ENCODE measurements around the gene GSC2.

The GSC2 gene

DNA sequence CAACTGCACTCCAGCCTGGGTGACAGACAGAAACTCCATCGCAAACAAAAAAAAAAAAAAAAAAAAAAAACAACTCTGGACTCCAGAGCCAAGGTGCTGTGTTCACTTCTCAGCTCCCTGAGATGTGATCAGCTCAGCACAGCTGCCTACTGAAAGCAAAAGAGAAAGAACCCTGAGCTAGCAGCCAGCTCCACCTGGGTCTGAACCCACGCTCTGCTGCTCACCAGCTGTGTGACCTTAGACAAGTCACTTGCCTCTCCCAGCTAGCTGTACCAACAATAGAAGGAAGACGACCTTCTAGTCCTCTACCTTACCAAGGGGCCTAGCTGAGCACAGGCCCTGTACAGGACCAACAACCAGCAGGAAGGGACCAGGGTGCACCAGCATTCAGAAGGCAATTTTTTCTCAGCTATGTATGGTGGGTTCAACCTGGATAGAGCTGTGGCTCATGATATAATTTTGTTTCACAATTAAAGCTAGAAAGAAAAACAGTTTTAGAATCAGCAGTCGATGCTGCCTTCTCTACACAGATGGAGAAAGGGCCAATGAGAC, 31.7 kb downstream of the GSC2 start:
- DNase-seq, result no peak

DNA sequence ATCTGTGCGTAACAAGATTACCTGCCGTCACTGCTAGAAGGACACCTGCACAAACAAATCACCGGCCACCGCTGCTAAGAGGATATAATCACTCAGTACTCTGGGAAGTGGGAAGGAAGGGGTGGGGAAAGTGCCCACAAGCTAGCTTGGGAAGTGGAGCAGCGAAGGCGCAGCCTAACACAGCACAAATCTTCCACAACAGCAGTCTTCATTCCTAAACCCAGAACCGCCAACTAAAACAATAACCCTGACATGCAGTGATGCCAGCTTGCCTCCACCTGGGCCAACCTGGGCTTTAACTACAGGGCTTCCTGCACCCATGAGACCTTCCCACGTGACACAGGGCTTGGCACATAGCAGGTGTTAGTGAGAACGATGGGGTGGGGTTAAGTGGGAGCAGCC, 33.0 kb downstream of the GSC2 start:
- no peak for DNase-seq

DNA sequence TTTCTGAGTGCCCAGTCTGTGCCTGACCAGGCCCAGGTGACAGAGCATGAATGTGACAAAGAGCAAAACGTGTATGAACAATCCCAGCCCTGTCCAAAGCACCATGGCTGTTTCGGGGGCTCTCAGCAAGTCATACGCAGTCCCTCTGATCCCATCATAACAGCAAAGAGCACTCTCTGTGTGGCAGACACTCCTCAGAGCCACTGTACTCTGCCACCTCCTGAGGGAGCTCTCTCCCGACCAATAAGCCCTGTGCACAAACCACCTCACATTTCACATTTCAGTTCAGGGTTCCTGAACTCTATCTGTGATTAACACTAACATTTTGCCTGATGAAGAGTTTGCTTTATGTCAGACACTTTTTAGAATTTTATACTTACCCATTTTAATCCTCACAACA, 34.5 kb downstream of the GSC2 start:
- no peak for DNase-seq

DNA sequence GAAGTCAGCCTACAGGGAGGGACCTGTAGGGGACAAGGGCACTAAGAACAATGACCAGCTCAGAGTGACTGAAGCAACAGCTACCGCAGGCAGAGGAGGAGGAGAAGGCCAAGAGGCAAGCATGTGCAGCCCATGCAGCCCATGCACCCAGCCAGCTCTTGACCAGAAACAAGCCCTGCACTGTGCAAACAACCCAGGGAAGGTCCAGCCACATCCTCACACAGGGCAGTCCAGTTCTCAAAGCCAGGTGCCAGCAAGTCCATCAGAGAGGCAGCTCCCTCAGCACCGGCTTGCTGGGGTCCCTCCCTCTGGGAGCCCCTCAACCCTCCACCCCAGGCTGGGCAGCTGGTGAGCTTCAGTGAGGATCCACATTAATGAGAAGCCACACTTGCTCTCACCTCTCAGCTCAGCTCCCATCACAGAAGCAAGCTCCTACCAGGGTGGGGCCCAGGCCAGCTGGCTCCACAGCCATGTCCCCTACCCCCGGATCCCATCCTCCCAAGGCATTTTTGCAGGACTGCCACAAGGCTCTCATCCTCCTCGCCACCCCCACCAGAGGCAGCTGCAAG, 35.0 kb downstream of the GSC2 start:
- DNase-seq, result no peak

DNA sequence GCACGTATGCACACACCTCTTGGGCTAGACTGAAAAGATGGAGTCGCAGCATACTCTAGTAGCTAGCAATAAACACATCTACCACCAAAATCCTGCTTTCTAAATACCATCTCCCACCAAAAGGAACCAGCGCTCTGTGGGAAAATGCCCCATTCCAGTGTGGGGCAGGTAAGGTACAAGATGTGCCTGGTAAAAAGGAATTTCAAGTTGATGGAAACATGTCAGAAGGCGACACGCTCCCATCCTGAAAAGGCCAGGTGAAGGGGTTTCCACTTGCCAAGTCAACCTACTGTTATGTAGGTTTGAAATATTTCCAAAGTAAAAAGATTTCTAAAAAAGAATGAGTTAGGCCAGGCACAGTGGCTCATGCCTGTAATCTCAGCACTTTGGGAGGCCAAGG, 36.7 kb downstream of the GSC2 start:
- DNase-seq, result no peak

DNA sequence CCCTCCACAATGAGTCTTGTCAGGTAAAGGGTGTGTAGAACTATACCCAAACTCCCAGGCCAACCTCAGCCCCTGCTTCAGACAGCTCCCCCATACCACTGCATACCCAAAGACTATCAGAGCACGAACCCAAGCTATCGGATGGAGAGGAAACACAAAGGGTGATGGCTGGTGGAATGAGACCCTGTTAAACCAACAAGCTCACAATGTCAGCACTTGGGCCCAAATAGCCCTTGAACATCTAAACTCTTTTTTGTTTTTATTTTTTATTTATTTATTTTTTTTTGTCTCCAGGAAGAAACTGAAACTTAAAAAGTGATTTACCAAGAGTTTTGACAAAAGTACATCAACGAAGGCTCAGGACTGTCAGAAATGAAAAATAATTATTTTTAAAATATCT, 38.5 kb downstream of the GSC2 start:
- no peak for DNase-seq

DNA sequence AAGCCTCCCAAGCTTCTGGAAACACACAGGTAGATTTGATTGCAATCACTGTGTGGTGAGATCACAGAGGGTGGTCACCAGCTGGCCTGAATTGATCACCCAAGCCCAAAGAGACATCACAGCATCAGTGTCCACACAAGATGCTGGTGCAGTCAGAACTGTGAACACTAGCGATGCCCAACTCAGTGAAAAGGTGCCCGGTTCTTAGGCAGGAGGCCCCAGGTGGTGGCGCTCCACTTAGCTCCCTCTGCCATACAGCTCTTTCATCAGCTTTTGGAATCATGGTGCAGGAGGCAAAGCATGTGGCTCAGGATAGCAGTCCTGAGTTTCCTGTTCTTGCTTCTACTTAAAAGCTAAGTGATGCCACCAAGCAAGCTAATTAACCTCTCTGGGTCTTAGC, 39.0 kb downstream of the GSC2 start:
- no peak for DNase-seq

DNA sequence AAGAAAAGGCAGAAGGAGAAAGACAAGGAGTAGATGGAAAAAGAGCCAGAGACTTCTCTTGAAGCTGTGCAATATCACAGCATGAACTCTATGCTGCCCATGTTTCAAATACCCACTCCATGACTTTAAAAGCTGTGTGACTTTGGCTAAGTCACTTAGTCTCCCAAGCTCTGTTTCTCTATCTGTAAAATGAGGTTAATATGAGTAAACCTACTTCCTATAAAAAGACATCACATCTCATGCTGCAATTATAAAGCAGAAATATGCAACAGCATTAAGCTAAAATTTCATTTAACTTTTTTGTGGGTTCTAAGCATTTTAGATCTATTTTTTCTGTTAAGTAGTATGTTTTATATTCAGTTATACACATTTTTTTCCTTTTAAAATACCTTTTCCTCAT, 39.4 kb downstream of the GSC2 start:
- DNase-seq, result no peak

DNA sequence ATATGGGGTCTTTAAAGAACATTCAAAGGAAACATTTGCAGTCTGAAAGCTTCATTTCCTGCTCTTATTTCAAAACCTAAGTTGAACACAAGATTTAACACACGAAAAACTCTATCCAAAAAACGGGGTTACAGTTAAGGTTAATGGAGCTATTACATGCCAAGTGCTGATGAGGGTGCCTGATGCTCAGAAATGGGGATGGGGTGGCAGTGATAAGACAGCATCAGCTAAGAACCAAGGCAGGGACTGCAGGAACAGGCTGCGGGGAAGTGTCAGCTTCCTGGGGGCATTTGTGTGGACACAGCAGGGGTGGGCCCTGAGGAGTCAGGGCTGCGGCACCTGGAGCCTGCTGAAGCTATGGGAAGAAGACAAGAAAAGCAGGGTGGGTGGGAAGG, 40.0 kb downstream of the GSC2 start:
- no peak for DNase-seq

DNA sequence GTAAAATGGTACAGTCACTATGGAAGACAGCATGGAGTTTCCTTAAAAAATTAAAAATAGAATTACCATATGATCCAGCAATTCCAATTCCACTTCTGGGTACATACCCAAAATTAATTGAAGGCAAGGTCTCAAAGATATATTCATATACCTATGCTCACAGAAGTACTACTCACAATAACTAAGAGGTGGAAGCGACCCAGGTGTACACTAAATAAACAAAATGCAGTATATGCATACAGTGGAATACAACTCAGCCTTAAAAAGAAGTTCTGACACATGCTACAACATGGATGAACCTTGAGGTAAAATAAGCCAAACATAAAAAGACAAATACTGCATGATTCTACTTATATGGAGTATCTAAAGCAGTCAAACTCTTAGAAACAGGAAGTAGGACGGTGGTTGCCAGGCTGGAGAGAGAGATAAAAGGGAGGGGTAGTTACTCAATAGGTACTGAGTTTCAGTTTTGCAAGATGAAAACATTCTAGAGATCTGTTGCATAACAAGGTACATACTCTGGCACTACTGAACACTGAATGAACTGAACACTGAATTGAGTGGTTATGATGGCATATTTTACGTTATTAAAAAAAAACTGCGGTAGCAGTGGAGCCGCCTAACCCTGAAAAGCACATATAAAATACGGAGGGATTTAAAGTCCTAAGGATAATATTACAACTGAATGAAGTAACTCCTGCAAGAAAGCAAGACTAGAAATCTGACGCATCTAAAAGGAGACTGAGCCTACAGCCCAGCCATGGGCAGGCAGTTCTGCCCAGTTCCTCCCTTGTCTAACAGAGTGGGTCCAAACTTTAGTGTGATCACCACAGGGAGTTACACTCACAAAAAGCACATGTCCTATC, 40.7 kb downstream of the GSC2 start:
- no peak for DNase-seq

DNA sequence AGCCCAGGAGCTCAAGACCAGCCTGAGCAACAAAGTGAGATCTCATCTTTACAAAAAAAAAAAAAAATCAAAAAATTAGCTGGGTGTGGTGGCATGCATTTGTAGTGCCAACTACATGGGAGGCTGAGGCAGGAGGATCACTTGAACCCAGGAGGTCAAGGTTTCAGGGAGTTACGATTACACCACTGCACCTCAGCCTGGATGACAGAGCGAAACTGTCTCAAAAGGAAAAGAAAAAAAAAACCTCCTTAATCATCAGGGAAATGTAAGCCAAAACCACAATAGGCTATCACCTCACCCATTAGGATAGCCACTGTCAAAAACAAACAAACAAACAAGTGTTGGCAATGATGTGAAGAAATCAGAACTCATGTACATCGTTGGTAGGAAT, 41.3 kb downstream of the GSC2 start:
- DNase-seq, result no peak

DNA sequence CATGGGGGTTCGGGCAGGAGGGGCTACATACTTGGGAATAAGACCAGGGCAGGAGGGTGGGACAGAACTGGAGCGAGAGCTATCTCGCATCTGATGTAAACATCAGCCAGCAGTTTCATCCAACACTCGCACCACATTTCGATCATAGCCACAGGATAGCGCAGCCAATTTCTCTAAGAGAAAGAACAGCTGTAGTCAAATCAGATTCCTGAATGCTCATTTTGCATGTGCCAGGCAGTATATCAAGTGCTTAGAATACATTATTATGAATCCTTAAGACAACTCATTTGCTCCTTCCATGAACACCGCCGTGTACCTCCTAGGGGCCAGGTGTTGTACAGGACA, 42.4 kb downstream of the GSC2 start:
- DNase-seq, result no peak

DNA sequence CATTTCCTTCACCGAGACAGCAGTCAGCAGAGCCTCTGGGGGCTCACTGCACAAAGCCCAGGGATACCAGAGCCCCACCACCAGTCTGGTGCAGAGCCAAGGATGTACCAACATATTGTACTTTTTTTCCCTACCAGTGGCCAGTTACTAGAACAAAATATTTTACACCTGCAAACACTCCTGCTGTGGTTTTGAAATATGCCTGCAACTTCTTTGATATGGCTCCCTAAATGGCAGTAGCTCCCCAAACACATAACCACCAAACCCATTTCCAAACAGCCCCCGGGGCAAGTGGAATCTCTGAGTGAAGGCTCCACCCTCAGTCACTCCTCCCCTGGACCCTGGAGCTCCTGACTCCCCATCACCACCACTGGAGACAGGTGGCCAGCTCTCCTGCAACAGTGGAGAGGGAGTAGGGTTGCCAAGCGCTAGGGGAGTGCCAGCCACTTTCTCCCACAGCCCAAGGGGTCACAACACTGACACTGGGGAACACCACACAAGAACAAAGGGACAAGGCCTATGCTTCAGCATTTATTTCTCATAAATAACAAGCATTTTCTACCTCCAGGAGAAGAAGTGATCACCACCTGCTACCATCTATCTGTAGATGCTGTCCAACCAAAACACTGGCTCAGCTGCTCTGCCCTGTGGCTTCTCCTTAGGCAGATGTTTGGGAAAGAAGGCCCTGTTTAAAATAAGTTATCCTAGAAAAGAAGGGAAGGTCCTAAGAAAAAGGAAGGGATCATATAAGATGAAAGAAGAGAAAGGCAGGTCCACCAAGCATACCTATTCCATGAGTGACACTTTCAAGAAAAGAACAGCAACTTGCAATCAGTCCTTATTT, 43.0 kb downstream of the GSC2 start:
- no peak for DNase-seq

DNA sequence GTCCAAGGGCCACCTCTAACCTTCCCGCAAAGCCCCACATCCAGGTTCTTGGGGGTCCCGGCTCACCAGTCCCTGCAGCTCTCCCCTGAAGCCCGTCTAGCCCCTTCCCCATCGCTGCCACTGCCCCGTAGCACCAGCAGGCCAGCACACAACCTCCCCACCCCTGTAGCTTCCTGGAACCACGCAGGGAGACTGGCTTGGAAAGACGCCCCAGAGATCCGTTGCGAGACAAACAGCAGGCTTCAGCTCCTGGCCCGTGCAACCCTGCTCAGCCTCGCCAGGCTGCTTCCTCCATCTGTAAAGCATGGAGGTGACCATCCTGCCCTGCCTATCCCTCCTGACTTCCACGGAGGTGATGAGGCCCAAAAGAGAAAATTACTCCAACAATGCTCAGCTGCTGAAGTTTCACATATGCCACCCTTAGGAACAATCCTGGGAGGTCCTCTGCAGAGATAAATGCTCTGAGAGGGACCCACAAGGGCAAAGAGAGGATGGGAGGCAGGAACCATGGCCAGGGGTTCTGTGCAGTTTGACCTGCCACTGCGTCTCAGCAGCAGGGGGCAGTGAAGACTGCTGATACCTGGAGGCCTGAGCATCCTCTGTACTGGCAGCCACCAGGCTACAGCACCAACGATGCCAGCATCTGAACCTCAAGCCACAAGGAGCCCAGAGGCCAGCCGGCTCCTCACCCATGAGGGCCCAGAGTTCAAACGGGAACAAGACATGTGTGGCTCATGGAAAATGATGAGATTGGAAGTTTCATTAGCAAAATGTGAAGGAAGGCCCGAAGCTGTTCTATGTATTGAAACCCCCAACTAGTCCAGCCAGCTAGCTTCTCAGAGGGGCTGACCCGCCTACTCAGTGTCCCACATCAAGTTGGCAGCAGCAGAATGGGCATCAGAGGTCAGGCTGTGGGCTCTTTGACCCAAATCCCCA, 44.0 kb downstream of the GSC2 start:
- DNase-seq, result no peak

DNA sequence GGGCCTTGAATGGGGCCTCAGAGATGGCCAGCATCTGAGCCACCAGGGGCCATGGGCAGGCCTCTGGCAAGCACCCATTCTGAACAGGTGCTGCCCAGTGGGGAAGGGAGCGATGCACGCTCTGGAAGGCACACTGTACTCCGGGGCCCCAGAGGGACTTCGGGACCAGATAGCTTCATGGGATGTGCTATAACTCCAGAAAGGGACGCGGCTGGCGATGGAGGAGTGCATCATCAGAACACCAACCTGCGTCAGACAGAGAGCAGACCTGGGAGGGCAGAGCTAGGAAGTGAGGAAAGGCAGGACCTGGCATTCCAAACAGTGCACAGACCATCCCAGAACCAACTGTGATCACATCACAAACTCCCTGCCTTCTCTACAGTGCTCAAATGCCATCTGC, 44.6 kb downstream of the GSC2 start:
- no peak for DNase-seq

DNA sequence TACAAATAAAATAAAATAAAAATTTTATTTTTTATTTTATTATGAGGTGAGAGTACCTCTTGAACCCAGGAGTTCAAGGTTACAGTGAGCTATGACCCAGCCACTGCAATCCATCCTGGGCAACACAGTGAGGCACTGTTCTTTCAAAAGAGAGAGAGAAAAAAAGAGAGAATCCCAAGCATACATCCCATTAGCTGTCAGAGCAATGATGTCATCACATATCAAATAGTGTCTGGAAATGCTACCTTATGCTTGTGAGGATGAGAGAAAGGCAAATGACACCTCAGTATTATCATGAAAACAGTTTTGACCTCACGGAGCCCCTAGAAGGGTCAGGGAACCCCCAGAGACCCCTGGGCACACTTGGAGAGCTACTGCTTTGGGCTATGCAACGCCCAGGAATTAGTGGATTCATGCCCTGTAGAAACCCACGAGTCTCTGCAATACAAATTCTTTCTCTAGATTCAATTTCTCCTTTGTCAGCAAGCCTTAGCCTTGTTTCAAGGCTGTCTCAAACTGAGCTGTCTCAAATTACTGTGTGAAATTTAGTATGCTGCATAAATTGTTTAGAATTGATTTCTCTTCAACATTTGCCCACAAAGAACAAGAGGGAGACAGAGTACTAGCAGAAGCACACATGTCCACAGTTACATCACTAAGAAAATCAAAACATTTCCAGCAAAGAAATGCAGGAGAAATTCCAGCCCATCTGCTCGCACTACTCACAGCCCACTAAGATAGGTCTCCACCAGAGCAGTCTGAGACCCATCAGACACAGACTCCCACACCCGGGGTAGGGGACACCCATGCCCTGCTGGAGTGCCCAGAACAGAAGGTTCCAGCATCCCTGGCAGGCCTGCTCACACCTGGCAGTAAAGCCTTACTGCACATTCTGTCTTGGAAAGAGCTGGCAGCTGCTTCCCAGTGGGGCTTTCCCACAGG, 45.9 kb downstream of the GSC2 start:
- DNase-seq, result no peak

DNA sequence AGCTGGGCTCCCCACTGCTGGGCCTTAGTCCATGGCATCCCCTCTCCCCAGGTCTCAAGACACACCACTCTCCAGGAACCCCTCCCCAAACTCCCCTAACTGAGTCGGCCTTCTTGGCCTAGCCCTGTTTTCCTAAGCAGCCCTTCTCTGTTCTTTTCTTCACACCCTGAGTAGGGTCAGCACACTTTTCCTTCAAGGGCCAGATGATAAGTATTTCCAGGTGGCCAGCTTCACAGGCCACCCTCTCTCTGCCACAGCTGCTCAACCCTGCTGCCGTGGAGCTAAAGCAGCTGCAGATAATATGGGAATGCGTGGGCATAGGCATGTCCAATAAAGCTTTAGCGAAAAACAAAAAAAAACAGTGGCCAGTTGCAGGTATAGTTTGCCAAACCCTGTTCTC, 51.9 kb downstream of the GSC2 start:
- DNase-seq, result no peak

DNA sequence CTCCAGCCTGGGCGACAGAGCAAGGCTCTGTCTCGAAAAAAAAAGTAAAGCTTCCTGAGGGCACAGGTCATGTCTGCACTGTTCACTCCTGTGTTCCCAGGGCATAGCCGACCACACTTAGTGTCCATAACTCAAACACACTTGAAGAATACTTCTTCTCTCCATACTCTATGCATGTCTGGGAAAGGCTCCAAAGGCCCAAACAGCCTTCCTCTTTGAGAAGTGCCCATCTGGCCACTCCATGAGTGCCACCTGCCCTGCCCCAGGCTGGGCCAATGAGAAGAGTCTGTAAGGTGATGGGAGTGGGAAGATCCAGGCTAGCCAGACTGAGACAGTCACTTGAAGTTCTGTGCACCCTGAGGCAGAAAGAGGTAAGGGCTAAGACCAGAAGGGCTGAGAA, 52.6 kb downstream of the GSC2 start:
- no peak for DNase-seq
